ENCODE measurements around the gene ASB8.

Gene ASB8, protein sequence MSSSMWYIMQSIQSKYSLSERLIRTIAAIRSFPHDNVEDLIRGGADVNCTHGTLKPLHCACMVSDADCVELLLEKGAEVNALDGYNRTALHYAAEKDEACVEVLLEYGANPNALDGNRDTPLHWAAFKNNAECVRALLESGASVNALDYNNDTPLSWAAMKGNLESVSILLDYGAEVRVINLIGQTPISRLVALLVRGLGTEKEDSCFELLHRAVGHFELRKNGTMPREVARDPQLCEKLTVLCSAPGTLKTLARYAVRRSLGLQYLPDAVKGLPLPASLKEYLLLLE

DNA sequence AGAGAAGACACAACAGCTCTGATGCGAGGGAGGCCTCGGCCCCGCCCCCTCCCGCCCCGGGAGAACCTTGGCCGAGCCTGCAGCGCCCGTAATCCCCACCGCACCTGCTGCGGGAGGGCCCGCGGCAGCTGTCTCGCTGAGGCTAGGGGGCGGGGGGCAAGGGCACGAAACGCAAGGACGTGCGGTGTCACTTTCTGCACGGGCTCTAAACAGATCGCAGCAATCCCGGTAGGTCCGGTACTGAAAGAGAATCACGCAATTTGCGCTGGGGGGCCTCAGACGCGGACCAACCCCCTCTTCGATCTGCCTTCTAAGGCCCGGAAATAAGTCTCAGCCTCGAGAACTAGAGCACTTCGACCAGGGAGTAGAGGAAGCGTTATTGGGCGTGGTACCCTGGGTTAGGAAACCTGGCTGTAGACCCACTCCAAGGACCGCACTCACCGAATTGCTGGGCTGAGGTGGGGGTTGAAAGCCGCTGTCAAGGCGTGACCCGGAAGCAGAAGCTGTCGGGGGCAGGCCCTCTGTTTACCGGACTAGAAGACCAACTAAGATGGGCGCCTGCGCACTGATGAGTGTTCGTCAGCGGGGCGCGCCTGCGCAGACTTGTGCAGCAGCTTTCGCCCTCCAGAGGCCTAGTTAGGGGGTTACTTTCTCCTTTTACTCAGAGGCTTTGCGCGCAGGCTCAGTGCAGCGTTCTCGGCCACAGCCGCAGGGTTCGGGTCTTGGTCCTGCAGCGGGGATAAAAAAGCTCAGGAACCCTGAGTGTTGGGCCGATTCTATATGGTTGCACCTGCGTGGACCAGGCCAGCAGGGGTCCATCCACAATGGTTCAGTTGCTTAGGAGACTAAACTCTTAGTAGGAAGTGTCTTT is at the start of gene ASB8:
ASB8 (minus strand) TSS at position 498 of the 871 bp plus-strand sequence. CDS start 4,019 bp downstream, outside the sequence.
- peak; percentile 99 for DNase-seq

DNA sequence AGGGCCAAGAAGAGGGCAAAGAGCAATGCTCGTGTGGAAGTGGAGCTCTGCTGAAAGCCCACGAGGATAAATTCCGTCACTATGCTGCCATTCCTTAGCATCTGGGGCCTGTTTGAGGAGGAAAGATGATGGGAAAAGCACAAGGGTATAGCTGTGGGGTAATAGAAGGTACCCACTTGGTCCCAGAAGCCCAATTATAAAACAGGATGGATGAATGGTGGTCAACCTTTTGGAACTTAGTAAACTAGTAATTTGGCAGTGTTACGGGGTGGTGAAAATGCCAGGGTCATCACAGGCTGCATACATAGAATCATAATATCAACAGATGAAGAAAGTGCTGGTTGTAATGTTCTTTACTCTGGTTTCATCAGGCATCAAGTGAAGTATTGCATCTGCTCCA is 45.9 kb upstream of the ASB8 start, which contains the start of gene OR10AD1:
OR10AD1 (minus strand) TSS at position 101 of the 400 bp plus-strand sequence; CDS start at position 101, 0 bp downstream.
- no peak for DNase-seq

DNA sequence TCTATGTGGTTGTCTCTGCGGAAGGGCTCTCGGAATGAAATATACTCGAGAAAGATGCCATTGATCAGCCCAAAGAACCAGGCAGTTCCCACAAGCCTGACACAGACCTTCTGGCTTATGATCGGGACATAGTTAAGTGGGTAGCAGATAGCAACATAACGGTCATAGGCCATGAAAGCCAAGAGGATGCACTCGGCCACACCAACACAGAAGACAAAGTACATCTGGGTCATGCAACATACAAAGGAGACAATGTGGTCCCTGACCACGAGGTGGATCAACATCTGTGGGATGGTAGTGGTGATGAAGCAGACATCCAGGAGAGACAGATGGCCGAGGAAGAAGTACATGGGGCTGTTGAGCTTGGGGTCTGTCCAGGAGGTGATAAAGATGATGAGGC is 45.5 kb upstream of the ASB8 start:
- DNase-seq = no peak

DNA sequence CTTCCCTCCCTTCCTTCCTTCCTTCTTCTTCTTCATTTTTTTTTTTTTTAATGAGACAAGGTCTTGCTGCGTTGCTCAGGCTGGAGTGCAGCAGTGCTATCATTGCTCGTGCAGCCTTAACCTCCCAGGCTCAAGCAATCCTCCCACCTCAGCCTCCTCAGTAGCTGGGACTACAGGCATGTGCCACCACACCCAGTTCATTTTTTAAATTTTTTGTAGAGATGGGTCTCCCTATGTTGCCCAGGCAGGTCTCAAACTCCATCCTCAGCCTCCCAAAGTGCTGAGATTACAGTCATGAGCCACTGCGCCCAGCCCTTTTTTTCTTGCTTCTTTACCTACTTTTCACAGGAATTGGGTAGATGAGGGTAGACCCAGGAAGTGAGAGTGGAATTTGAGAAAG is 44.2 kb upstream of the ASB8 start:
- no peak for DNase-seq

DNA sequence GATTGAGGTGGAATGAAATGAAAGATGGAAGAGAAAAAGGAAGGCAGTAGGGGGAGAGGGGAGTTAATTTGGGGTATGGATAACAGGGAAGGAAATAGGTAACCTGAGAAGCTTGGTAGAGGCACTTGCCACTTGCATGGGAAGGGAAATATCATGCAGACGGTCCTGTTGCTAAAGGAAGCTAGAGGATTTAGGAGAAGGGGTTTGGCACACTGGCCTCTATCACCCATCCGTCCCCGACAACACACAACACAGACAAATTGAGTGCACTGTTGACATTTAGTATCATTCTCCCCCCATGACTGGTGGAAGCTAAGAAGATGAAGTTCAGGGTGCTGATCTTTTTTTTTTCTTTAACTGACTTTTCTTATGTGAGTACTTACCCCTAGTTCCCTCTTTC is 43.8 kb upstream of the ASB8 start:
- DNase-seq = no peak

DNA sequence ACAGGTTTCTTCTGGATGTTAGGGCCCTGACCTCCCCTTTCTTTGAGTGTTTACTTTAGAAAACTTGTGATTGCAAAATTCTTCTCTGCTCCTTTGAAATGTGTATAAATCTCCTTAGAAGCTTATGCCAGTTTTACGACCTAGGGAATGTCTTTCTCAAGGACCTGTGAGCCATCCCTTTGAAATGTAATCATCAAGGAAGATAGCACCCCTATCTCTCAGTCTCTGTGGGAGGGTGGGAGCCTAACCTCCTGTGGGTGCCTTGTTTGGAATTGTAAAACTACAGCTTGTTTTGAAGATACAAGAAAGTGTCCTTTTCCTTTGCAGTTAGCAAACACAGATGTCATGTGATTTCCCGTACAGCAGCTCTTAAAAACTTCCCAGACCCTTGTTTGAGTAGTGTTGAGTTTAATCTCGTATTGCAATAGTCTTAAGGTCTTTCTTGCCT is 42.5 kb upstream of the ASB8 start:
- DNase-seq = no peak

DNA sequence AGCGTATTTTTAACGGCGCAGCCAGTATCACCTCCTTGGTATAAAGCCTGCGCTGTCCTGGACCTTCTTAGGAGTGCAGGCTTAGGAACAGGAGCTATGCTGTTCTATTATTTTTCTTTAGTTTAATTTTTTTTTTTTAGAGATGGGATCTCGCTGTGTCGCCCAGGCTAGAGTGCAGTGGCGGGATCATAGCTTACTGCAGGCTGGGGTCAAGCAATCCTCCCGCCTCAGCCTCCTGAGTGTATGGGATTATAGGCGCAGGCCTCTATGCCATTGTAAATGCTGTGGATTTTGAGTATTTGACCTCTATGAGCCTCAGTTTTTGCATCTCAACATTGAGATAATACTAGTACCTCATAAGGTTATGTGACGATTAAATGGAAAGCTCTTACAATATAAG is 41.7 kb upstream of the ASB8 start:
- no peak for DNase-seq

DNA sequence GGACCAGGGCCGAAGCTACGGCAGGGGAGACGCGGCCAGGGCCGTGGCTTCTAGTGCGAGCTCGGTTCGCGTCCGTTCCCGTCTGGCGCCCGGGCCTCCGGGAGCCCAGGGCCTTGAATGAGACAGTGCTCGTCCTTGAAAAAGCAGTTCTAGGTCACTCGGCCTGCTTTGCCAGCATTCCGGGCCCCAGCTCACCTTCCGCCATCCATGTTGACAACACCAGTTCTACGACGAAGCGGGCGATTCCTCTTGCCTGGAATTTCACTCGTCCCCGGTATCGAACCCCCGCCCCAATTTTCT is 41.3 kb upstream of the ASB8 start:
- no peak for DNase-seq

DNA sequence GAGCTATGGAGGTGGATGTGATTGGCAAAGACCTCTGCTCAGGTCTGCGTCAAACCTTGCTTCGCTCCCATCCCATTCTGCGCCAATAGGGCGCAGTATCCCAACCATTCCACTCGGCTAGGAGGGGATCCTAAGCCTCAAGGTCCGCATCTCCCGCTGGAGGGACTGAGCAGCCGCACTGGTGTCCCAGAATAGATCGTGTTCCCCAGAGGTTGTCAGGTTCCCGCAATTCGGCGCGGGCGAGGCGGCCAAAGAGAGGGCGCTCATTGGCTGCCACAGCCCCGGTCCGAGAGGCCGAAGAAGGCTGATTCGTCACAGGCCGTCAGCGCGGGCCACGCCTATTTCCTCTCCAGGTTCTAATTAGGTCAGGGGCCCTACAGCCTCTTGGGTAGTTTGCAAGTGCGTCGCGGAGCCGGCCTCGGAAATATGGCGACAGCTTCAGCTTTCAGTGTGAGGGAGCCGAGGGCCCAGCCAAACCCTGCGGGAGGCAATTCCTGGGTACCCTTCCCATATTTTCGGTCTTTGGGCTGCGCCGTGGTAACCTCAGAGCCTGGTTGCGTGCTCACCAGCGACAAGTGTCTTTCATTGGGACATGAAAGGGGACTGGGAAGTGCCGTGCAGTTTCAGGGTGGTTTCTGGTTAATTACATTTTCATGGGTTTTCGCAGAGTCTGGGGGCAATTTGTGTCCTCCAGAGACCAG is 40.8 kb upstream of the ASB8 start:
- peak; percentile 56 for DNase-seq

DNA sequence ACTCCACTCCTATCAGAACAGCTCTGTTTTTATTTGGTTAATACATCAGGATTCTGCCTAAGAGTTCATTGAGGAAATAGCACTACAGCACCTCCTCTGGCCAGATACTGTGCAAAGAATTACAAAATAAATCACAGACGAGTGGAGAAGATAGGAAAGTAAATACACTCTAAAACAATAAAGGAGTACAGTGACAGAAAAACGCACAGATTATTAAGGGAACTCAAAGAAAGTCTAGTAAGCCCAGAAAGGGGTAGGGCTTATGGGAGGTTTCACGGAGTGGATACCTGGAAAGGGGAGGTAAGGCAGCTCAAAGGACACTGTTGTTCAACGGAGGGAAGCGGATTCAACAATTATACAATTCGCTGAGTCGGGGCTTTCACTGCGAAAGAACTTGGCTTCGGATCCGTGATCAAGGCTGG is 40.2 kb upstream of the ASB8 start:
- no peak for DNase-seq

DNA sequence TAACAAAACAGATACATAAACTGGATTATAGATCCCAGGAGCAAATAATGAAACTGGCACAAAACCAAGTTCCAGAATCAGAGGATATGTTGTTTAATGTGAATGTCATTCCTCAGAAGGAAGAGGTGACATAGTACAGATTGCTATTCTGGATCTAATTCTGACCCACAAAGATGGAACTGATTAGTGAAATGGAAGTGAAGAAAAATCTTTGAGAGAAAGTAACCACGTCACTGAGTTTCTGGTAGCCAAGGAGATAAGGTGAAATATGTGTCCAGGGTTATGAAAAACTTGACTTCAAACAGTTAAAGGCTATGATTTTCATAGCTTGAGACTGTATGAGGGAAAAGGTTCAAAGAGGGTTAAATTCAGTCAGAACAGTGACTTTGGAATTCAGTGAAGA is 37.5 kb upstream of the ASB8 start:
- no peak for DNase-seq

DNA sequence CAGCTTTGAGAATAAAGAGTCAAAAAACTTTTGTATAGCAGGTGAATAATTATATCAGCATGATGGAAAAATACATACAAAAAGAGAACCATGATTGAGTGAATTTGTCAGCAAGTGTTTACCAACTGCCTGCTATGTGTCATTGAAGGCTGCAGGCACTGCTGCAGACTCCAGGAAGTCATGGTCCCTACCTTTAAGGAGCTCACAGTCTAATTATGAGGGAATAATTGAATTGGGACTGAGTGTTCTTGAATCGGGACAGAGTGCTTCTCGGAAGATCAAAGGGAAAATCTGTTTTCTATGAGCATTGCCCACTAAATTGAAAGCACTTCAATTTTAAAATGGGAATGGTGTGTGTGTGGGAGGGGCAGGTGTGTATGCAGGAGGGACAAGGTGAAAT is 36.3 kb upstream of the ASB8 start:
- no peak for DNase-seq

DNA sequence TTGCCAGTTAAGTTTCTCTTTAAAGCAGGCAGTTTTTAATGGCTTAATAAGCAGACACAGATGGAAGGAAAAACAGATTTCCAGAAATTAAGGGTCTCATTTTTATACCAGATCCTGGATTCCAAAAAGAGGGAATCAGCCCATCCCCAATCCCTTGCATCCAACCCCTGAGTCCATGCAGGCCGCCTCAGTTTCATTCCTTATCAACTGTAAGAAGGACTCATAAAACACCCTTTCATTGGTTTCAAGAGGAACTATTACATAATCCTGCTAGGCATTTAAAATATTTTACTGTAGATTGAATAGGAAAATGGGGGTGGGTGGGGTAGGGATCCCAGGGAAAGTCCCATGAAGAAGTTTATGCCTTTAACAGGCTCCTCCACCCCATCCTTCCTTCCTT is 35.5 kb upstream of the ASB8 start:
- no peak for DNase-seq

DNA sequence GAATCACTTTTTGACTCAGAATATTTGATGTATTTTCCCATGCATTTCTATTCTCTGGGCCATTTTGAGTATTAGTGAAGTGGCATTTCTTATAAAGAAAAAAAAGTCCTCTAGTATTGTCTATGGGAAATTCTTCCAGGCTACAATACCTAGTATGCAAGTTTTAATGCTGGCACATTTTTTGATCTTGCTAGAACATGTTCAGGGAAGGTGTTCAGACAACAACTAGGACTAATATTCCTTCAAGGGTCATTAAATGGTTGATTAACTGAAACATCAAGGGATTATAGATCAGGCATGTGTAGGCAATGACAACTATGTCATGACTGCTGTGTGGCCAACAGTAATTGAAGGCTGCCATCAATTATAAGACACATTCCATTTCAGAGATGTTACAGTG is 33.8 kb upstream of the ASB8 start:
- no peak for DNase-seq

DNA sequence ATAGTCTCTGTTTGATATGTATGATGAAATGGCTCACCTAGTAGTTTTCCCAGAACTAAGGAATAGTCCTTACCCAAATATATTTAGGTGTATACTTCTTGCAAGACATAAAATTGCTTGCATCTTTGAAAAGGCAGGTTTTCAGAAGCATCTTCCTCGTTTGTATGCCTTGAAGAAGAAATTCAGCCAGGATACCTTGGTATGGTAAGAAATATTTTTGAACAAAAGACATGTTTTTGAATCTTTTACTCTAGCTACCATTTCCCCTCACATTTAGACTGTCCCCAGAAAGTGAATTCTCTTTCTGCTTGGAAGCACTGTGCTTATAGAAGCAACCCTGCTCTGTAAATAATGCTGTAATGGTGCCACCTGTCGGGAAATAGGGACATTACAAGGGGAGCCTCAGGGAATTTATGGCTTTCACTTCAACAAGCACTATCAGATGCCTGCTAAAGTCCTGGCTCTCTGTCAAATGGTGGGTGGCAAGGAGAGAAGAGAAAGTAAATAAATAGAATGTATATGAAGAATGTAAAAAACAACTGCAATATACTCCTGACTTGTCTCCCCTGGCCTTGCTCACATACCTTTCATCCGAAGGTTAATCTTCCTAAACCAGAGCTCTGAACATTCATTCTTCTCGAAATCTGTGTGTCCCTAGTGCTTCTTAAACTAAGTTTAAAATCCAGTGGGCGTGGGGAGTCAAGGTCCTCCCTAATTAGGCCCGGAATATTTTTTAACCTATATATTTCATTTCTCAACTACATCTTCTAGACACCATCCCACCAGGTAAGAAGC is 32.2 kb upstream of the ASB8 start:
- peak; percentile 70 for DNase-seq

DNA sequence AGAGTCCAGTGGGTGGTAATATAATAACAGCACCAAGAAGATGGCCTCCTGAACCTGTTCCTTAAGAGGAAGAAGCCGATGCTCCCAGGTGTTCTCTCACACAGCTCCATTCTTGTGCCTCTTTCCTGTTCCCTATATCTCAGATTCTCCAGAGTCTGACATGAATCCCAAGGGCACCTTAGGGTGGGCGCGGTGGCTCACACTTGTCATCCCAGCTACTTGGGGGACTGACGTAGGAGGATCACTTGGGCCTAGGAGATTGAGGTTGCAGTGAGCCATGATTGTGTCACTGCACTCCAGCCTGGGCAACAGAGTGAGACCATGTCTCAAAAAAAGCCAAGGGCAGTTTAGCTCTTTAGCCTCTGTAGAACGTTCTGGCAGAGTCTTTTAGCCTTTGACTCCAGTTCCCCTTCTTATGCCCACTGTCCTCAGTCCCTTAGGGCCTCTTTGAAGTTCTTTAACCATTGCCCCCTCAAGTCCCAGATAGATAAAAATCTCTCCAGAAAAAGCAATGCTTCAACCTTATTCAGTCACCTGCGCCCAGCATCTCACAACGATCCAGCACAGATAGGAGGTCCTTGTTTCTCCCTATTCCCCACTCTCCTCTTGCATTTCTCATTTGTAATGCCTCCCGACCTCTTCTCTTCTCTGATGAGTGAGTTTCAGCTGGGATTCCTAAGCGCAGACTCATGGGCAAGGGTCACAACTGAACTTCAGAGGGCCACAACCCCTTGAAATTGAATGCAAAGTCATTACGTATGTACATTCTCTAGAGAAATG is 30.8 kb upstream of the ASB8 start:
- no peak for DNase-seq

DNA sequence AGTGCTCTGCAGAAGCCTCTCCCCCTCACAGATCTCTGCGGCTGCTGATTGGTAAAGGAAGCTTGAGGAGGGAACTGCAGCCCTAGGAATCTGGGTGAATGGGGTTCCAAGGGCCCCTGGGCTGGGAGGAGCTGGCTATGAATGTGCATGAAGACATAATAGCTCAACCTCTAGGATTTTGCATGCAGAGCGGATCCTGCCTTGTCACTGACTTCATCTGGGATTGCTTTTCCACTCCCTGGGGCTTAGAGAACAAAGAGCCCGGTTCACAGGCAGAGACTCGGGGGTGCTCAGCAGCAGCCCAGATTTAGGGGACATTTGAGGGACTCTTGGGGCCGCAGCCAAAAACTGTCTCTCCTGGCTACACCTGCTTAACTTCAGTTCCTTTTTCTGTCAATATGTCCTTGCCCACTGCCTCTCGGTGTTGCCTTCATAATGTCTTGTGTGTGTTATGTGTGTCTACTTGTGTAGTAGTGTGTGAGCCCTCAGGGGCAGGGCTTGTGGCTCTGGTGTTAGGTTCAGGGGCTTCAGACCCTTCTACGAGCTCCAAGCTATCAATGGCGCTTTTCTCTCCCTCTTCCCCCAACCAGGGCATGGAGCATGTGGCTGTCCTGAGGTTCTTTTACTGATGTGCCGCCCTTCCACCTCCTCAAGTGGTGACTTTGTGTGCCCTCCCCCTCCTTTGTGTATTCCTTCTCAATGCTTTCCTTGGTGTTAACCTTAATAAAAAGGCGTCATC is 28.0 kb upstream of the ASB8 start:
- no peak for DNase-seq

DNA sequence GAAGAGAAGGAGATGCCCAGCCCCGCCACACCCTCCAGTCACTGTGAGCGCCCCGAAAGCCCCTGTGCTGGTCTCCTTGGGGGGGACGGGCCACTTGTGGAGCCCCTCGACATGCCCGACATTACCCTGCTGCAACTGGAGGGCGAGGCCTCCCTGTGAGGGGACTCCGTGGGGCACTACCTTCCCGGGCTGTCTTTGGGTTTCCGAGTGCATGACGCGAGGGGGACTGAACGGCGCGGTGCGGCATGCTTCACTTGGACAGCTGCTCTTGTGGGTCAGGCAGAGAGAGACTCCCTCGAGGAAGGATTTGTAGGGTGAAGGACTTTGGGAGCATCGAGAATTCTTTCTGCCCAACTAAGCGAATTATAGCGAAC is 27.2 kb upstream of the ASB8 start:
- DNase-seq = no peak

DNA sequence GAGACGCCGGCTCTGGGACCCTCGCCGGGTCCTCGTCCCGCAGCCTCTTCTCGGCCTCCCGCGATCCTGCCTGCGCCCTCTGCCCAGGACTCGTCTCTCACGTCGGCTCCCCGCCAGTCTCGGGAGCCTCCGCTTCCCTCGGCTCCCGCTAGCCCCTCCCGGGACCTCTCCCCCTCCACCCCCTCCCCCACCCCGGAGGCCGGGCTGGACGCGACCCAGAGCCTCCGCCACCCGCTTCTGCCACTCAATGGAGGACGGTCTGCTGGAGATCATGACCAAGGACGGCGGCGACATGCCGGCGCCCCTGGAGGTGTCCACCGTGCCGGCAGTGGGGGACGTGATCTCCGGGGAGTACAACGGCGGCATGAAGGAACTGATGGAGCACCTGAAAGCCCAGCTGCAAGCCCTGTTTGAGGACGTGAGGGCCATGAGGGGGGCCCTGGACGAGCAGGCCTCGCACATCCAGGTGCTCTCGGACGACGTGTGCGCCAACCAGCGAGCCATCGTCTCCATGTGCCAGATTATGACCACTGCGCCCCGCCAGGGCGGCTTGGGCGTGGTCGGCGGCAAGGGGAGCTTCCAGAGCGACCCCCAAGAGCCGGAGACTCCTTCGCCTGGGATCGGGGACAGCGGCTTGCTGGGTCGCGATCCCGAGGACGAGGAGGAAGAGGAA is 26.7 kb upstream of the ASB8 start:
- DNase-seq = no peak

DNA sequence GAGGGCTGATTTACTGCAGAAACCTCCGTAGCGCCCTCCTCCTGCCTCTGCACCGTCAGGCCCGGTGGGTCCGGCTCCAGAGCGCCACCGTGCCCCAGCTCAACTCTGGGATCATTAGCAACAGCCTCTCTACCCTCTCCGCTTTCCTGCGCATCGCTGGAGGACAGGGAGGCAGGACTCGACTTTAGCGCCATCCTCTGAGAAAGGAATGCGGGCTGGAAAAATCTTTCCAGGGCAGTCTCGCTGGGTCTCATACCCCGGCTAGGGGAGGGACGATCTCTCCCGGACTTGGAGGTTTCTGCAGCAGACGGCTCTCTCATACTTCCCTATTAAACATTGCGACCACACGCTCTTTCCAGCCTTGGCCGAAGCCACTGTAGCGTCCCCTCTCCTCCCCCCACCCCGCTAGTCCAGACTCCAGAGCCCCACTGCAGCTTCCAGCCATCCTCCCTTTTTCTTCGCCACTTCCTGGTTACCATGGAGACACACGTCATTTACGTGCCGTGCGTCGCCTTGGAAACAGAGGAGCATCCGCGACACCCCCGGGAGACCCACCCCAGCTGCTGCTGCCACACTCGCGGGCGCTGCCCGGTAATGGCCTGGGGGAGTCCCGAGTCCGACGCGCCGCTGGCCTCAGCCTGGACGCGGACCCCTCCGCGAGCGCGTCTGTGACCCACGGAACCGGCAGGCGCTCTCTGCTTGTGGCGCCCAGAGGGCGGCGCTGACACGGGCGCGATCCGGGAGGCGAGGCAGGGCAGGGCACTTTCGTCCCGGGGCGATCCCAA is 26.0 kb upstream of the ASB8 start, which contains the start of gene CCDC184:
CCDC184 (plus strand) TSS at position 554 of the 785 bp plus-strand sequence. CDS start 479 bp downstream, outside the sequence.
- DNase-seq = peak; percentile 92
